Measurements from ENCODE around the gene KRTAP10-3. TPM values are rescaled to one million over a fixed set of nuclear protein-coding genes. Genes with fewer than 3 reads are reported as not detected.

Gene KRTAP10-3
- total and polyA plus RNA-seq, 2 of the 13 experiments (the other 11 are each of a cell fraction or from before 2014, with no cell fraction given) = not detected

DNA sequence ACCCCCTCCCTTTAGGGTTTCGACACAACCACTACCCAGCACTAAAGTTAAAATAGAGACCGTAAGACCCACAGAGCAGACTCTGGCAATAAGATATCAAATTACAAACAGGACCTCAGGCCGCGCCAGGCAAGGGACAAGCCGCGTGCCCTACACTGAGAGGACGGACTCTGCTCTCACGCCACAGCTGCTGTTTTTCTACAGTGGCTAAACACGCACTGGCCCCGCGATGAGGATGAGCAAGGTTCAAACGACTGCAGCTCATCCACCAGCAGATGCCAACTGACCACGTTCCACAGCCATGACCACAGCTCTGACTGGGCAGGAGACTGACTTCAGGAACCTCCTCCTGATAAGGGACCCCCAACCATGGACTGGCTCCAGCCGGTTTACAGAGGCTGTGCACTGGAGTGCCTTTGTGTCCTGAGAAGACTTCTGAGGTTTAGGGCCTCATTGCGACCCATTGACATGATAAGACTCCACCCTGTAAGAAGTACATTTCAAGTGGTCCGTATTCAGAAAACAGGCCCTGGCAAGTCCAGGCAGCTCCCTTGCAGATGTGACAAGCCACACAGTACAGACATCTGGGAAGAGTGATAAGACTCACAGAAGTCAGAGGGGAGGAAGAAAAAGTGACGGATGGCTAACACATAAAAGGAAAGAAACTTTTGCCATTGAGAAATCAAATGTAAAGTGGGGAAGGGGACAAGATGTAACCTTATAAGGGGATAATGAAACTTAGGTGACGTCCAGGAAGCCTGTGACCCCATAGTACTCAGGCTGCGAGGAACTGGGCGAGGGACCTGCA, 35.2 kb upstream of the KRTAP10-3 start (continued):
- peak; percentile 56; the same call in 1 of the 2 replicates for TF ChIP-seq PRMT3 (CRISPR knock-in tag; IDR thresholded peaks at IDR 0.05; ENCODE audit: borderline replicate concordance, low read depth)
- TF ChIP-seq JUND (CRISPR knock-in tag; IDR thresholded peaks at IDR 0.05) = peak; percentile 75; the same call in 1 of the 2 replicates
- no peak; the same call in 1 of the 2 replicates for TF ChIP-seq ZNF232 (CRISPR knock-in tag; IDR thresholded peaks at IDR 0.05; ENCODE audit: borderline replicate concordance)
- 0 out of 2 replicates have a peak, but pooled peaks have one; percentile 81 for TF ChIP-seq SNAPC2 (CRISPR knock-in tag; IDR thresholded peaks at IDR 0.05)
- TF ChIP-seq RXRA (CRISPR knock-in tag; IDR thresholded peaks at IDR 0.05) = peak; percentile 79; the same call in 1 of the 2 replicates
- TF ChIP-seq NFYC (CRISPR knock-in tag; IDR thresholded peaks at IDR 0.05) = peak; percentile 30; the same call in 1 of the 2 replicates
- TF ChIP-seq SP2 (CRISPR knock-in tag; IDR thresholded peaks at IDR 0.05) = peak; percentile 21; the same call in 1 of the 2 replicates
- TF ChIP-seq ZBTB20 (CRISPR knock-in tag; IDR thresholded peaks at IDR 0.05; ENCODE audit: borderline replicate concordance, low read depth) = peak; percentile 60; the same call in 1 of the 2 replicates
- no peak for TF ChIP-seq SSRP1 (CRISPR knock-in tag; IDR thresholded peaks at IDR 0.05)
- TF ChIP-seq ZNF549 (CRISPR knock-in tag; IDR thresholded peaks at IDR 0.05) = peak; percentile 81; the same call in 1 of the 2 replicates
- TF ChIP-seq ZC3H13 (CRISPR knock-in tag; IDR thresholded peaks at IDR 0.05) = 0 out of 2 replicates have a peak, but pooled peaks have one; percentile 66
- TF ChIP-seq MED1 (CRISPR knock-in tag; IDR thresholded peaks at IDR 0.05) = peak; percentile 96
- peak; percentile 92 for TF ChIP-seq MAX (IDR thresholded peaks at IDR 0.05)
- TF ChIP-seq PHF21A (CRISPR knock-in tag; IDR thresholded peaks at IDR 0.05) = peak; percentile 87
- peak; percentile 51; the same call in 1 of the 2 replicates for TF ChIP-seq ZFP1 (CRISPR knock-in tag; IDR thresholded peaks at IDR 0.05)
- TF ChIP-seq CBX2 (IDR thresholded peaks at IDR 0.05; ENCODE audit: low read depth, low read length) = no peak
- TF ChIP-seq CBX2 (CRISPR knock-in tag; IDR thresholded peaks at IDR 0.05; ENCODE audit: low read depth) = 0 out of 2 replicates have a peak, but pooled peaks have one; percentile 57
- TF ChIP-seq, protein P1, sequence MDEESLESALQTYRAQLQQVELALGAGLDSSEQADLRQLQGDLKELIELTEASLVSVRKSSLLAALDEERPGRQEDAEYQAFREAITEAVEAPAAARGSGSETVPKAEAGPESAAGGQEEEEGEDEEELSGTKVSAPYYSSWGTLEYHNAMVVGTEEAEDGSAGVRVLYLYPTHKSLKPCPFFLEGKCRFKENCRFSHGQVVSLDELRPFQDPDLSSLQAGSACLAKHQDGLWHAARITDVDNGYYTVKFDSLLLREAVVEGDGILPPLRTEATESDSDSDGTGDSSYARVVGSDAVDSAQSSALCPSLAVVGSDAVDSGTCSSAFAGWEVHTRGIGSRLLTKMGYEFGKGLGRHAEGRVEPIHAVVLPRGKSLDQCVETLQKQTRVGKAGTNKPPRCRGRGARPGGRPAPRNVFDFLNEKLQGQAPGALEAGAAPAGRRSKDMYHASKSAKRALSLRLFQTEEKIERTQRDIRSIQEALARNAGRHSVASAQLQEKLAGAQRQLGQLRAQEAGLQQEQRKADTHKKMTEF (CRISPR knock-in tag; IDR thresholded peaks at IDR 0.05) = peak; percentile 84
- TF ChIP-seq, protein P2, sequence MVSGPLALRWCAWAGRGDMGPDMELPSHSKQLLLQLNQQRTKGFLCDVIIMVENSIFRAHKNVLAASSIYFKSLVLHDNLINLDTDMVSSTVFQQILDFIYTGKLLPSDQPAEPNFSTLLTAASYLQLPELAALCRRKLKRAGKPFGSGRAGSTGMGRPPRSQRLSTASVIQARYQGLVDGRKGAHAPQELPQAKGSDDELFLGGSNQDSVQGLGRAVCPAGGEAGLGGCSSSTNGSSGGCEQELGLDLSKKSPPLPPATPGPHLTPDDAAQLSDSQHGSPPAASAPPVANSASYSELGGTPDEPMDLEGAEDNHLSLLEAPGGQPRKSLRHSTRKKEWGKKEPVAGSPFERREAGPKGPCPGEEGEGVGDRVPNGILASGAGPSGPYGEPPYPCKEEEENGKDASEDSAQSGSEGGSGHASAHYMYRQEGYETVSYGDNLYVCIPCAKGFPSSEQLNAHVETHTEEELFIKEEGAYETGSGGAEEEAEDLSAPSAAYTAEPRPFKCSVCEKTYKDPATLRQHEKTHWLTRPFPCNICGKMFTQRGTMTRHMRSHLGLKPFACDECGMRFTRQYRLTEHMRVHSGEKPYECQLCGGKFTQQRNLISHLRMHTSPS (CRISPR knock-in tag; IDR thresholded peaks at IDR 0.05; ENCODE audit: low read depth) = peak; percentile 97
- TF ChIP-seq ZMAT3 (CRISPR knock-in tag; conservative IDR thresholded peaks at IDR 0.05) = peak; percentile 69
- TF ChIP-seq ZBTB44 (CRISPR knock-in tag; IDR thresholded peaks at IDR 0.05) = no peak
- TF ChIP-seq ZFAT (CRISPR knock-in tag; conservative IDR thresholded peaks at IDR 0.05) = no peak
- TF ChIP-seq XRCC5 (optimal IDR thresholded peaks at IDR 0.05; ENCODE audit: low read length) = peak; percentile 43
- TF ChIP-seq, protein P3, sequence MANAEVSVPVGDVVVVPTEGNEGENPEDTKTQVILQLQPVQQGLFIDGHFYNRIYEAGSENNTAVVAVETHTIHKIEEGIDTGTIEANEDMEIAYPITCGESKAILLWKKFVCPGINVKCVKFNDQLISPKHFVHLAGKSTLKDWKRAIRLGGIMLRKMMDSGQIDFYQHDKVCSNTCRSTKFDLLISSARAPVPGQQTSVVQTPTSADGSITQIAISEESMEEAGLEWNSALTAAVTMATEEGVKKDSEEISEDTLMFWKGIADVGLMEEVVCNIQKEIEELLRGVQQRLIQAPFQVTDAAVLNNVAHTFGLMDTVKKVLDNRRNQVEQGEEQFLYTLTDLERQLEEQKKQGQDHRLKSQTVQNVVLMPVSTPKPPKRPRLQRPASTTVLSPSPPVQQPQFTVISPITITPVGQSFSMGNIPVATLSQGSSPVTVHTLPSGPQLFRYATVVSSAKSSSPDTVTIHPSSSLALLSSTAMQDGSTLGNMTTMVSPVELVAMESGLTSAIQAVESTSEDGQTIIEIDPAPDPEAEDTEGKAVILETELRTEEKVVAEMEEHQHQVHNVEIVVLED (CRISPR knock-in tag; IDR thresholded peaks at IDR 0.05; ENCODE audit: borderline replicate concordance) = peak; percentile 48; the same call in 1 of the 2 replicates
